Left forelimb (tissue), 1 donor: ENCODE results near the gene RHBDF2.
"Not testable (repeated sequence)": the region's sequence is repeated elsewhere in the genome, so short reads cannot be mapped to it uniquely, and the experiment has no call there.

Source experiments
- DNase-seq: peaks from one replicate; pipeline ENCODE4 v3.0.0-alpha.2; 2018; ENCODE audit warnings: low spot score

Gene RHBDF2

DNA sequence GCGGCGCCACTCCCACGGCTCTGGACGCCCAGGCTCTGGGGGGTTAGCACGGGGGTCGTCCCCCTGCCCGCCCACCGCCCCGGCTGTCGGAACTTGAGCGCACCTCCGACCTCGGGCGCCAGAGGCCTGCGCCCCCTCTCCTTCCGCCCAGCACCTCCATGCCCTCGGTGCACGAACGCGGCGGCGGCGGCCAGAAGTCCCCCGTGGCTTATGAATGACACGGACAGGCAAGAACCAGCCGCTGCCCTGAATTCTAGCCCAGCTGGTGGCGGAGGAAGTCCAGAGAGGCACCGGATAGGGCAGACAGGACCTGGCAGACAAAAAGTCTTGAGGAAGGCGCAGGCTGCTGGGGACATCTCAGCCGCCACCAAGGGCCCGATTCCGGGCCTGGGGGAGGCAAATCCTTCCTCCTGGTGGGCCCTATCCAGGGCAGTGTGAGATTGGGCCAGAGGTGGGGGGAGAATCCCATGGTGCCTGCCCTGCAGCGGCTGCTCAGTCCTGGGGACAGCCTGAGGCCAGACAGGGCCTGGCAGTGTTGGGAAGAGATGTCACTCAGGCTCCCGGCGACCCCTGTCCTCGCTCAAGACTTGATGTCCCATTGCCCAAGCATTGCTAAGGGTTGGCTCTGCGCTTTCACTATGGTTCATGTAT lies 37.2 kb upstream of the RHBDF2 start:
- DNase-seq = peak; percentile 63

DNA sequence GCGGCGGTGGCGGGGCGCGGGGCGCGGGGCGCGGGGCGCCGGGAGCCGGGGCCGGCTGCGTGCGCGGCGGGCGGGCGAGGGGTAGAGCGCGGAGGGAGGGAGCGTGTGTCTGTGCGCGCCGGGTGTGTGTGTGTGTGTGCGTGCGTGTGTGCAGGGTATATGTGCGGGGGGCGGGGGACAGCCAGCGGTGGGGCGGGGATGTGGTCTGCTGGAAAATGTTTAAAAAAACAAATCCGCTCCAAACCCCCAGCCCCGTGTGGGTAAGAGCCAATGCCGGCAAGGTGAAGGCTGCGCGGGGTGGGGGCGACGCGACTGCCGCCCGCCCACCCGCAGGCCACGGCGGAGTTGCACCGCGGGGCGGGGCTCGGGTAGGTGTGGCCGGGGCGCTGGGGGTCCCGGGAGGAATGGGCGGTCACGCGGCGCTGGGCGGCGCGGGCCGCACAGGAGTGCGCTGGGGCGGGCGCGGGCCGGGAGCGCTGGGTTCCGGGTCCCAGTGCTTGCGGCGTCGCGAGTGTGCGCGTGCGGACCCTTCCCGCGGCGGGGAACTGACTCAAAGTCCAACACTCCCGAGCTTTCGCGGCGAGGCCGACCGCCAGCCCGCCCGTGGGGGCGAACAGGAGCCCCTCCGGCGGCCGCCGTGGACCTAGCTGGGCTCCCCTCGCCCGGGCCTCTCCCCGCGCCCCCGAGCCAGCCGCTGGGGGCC lies 36.5 kb upstream of the RHBDF2 start, which contains the start of gene CYGB:
CYGB (minus strand) TSS at position 132 of the 703 bp plus-strand sequence. CDS start 167 bp downstream, outside the sequence.
- no peak for DNase-seq

DNA sequence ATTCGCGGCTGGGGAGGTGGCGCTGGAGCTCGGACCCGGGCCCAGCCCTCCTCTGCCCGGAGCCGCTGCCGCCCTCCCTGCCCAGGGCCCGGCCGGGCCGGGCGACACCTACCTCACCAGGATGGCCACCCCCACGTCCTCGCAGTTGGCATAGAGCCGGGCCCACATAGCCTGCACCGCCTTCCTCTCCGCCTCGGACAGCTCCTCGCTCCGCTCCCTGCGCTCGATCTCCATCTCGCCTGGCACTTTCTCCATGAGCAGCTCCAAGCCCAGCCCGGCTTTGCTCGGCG lies 36.0 kb upstream of the RHBDF2 start:
- DNase-seq = no peak

DNA sequence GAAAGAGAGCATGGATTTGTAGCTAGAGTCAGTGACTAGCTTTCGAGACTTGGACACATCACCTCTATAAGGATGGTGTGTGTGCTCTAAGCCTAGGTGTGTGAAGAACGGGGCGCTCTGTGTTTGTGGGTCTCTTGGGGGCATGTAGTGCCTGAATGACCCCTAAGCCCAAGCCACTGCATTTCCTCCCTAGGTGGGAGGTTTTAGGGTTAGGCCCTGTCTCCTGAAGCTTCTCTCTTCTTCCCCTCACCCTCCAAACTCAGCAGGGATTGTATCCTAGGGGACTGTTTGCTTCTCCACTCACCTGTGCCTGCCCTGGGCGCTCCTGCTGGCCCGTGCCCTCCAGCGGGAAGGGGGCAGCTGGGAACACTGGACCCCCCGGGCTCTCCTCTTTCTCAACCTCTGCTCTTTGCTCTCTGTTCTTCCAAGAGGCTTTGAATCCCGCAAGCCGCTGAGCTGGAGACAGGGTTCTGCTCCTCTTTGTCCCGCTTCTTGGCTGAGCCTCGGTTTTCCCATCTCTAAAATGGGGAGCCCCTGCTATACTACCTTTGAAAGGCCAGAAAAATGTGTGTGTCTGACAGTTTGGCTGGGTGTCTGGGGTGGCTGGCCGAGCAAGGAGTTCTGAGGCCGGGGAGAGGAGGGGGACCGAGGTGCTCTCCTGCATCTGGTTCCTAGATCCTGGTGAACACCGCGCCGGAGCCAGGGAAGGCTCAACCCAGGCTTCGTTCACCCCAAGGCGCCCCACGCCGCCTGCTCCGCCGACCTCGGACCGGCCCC lies 35.5 kb upstream of the RHBDF2 start:
- DNase-seq = no peak

DNA sequence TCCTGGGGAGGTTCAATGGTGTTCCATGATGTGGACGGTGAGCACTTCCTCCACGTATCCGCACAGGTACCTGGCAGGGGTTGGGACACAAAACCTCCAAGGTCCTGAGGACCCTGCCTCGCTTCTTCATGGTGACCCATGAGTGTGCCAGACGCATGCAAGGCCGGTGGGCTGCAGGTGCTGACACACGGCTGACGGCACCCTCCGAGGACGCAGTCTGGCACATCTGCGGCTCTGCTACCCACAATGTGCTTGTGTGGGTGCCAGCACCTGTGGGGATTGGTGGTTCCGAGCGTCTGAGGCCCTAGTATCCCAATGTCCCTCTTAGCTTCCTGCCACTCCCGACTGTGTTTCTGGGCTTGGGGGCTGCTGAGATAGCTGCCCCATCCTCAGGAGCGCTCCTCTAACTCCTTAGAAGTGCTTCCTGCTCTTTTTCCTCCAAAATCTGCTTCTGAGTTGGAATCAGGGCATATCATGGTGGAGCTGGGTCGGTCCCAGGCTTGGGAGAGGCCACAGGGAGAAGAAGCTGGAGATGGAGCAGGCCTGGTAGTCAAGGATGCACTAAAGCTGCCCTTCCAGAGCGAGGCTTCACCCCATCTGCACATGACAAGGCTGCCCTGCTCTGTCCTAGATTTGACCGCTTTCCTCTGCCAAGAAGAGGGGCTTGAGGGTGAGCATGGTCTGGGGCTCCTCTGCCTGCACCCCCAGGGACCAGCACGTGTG lies 34.7 kb upstream of the RHBDF2 start:
- no peak for DNase-seq

DNA sequence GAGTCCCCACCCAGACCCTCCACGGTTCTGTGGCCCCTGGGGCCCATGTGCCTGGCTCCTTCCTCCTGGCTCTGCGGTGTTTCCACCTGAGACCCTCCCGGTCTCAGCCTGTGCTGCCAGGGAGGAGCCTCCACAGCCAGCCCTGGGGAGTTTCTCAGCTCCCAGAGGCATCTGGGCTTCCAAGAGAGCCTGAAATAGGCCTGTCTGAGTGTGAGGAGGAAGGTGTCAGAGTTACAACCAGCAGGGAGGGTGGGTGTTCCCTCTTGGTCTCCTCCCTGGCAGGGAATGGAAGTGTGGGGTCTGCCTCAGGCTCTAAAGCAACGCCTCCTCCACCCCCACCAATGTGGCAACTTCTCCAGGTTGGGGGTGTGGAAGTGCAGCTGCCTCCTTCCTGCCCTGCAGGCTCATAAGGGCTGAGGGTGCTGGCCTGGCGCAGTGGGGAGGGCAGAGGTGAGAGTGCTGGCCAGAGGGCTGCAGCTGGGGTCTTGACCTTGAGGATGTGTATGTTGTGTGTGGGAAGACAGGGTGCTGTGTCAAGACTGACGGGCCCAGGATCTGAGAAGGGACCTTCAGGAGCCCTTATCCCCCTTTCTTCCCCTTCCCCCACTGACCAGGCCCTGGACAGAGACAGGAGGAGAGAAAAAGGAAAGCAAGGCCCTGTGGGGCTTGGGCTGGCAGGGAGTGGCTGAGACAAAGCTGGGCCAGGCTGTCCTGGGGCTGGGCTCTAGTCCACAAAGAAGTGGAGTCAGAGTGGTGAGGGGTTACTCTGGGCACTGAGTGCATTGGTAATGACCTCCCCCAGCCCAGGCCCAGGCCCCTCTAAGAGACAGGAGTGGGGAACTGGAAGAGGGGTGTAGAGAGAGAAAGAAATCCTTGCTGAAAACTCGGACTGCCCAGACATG lies 33.9 kb upstream of the RHBDF2 start:
- DNase-seq = no peak

DNA sequence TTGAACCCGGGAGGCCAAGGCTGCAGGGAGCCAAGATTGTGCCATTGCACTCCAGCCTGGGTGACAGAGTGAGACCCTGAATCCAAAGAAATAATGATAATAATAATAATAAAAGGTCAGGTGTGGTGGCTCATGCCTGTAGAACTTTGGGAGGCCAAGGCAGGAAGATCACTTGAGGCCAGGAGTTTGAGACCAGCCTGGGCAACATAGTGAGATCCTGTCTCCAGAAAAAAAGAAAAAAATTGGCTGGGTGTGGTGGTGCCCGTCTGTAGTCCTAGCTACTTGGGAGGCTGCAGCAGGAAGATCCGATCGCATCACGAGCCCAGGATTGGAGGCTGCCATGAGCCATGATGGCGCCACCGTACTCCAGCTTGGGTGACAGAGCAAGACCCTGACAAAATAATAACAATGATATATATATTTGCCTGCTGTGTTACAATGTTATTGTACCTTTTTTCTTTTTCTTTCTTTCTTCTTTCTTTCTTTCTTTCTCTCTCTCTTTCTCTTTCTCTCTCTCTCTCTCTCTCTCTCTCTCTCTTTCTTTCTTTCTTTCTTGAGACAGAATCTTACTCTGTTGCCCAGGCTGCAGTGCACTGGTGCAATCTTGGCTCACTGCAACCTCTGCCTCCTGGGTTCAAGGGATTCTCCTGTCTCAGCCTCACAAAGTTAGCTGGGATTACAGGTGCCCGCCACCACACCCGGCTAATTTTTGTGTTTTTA lies 32.6 kb upstream of the RHBDF2 start:
- DNase-seq = not testable (repeated sequence)

DNA sequence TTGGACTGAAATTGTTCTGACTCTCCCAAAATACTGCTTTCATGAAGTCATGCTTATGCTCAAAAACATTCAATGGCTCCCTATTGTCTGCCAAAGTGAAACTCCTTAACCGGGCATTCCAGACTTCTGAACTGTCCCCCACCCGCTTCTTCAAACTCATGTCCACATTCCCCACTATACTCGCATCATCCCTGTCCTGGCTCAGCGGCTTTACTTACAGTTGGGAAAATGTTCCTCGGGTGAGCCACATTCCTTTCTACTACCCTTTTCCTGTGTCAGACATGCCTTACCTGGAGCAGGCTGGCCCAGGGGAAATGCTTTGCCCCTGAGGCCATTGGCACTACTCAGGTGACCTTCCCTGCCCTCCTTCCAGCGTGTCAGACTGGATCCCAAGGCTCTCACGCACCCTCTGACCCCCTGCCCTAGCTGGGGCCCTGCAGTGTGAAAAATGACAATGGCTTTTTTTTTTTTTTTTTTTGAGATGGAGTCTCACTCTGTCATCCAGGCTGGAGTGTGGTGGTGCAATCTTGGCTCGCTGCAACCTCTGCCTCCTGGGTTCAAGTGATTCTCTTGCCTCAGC lies 30.9 kb upstream of the RHBDF2 start:
- DNase-seq = no peak

DNA sequence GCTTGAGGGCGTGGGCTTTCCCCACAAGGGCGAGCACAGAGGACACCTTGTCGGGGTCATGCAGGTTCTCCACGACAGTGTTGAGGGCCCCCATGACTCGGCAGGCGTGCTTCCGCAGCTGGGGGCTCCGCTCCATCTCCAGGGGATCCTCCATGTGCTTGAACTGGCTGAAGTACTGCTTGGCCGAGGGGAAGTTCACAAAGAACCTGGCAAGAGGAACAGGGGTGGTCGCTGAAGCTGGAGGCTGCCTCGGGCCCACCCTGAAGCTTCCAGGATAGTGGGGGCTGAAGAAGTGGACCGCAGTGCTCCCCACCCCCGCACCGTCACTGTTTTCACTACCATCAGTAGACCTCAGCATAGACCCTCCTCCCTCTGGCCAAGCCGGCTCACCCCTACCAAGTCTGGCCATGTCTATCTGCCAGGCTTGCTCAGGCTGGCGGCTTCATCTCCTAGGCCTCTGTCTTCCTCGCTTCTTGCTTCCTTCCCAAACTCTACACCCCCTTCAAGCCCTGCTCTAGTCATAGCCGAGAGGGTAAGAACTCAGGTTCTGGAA lies 30.3 kb upstream of the RHBDF2 start:
- DNase-seq = no peak

DNA sequence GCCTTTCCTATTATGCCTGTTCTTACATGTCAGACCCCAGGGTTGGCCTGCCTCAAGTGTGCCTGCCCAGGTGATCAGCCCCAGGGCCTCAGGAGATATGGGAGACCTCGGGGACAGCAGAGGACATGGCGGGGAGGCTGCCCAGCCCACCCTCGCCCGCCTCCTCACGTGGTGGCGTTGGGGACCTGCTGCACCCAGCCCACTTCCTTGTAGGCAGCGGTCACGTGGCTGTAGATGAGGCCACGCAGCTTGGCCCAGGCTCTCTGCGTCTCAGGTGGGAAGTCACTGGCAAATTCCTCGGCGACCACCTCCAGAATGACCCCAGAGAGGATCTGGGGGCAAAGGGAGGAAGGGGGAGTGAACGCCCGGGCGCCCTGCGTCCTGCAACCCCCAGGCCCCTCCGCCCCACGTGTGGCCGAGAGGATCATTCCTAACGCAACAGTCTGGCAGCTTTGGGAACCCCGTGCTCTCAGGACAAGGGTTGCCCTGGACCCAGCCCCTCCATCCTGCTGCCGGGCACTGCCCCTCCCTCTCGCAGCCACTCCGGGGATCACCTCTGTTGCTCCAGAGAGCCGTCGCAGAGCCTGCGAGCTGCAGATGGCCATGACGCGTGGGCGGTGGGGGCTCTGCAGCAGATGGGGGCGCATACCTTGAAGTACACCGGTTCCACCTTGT lies 29.7 kb upstream of the RHBDF2 start:
- no peak for DNase-seq

DNA sequence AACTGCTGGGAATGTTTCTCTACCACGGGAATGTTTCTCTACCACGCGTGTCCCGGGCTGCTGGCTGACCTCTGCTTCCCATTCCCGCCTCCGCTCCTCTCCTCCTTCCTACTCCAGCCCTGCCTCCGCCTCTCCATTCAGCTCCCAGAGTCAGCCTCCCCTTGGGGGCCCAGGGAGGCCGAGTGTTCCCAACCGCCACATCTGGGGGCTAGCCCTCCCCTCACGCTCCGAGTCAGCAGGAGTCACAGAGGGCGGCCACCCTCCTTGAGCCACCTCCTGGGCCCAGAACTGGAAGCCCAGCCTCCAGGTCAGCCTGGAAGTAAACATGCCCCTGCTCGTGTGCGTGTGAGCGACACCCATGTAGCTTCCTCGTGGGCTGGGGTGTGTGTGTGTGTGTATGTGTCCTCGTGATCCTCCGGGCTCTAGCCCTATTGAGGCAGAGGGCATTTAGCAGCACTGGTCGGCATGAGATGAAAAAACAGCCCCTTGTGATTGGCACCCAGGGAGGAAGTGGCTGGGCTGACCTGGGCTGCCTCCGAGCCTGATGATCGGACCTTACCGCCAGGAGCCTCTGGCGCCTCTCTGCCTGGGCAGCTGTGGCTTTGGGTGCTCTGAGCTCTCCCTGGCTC lies 29.0 kb upstream of the RHBDF2 start:
- no peak for DNase-seq

DNA sequence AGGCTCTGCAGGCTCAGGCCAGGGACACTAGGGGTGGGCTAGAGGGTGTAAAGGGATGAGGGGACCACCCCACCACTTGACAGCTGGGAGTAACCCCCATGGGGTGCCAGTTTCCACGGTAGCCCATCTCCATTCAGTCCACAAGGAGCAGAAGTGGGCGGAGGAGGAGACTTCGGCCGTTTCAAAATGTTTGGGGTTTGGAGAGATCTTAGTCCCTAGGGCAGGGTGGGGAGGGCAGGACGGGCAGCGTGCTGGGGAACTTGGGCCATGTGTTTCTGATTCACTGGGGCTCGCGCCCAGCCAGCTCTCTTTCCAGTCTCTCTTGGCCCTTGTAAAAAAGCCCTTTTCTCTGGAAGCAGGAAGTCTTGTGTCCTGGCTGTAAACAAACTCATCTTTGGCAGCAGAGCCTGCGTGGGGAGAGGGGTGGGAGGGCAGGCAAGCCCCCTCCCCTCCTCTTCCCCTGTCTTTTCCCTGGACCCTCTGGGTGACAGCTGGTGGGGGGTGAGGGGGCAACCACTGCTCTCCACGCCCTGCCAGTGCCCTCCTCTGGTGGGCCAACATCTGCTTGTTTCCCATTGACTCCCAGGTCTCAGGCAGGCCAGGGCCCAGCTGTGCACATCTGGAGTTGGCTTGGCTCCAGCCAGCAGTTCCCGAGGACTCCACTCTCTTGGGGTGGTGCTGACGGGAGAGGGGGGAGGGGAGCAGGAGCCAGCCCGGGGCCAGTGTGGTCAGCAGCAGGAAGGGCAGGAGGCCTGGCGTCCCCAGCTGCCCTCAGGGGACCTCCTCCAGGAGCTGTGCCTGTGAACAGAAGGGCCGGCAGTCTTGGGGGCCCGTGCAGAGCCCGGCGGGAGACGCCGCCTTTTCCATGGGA lies 28.2 kb upstream of the RHBDF2 start:
- peak; percentile 93 for DNase-seq

DNA sequence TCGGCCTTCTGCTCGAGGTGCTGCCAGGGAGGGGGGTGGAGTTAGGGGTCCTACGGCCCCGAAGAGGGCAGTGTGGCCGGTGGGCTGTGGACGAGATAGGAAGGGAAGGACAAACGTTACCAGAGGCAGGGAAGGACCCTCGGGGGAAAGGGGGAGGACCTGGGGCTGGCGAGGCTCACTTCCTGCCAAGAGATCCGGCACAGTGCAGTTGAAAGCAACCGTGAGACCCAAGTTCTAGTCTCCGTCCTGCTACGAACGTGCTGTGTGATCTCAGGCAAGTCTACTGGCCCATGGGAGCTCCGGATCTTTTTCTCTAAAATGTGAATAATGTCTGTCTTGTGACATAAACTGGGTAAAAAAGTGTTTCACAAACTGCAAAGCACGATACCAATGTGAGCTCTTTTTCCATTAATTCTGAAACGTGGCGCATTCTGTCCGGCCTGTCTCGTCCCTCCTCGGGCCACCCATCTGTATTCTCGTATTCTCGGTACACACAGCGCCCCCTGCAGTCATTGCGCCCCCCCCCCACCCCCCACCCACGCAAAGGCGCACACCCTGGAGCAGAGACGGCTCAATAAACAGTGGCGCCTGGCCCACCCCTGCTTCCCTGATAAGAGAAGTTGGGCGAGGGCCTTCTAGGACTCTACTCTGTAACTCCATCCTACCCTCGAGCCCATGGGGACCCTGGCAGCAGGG lies 27.5 kb upstream of the RHBDF2 start:
- no peak for DNase-seq

DNA sequence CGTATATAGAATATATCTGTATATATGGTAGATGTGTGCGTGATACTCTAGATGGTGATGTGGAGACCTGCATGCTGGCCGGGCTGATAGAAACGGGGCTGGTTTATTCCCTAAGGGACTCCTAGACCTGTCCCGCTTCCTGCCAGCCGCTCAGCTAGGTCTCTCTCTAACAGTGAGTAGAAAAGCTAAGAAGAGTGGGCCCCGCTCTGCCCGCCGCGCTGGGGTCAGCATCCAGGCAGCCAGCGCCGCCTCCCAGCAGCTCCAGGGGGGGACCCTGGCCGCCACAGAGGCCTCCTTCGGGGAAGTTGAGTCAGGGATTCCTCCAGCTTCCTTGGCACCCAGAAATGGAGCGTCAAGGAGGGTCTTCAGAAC lies 26.9 kb upstream of the RHBDF2 start:
- DNase-seq = no peak

DNA sequence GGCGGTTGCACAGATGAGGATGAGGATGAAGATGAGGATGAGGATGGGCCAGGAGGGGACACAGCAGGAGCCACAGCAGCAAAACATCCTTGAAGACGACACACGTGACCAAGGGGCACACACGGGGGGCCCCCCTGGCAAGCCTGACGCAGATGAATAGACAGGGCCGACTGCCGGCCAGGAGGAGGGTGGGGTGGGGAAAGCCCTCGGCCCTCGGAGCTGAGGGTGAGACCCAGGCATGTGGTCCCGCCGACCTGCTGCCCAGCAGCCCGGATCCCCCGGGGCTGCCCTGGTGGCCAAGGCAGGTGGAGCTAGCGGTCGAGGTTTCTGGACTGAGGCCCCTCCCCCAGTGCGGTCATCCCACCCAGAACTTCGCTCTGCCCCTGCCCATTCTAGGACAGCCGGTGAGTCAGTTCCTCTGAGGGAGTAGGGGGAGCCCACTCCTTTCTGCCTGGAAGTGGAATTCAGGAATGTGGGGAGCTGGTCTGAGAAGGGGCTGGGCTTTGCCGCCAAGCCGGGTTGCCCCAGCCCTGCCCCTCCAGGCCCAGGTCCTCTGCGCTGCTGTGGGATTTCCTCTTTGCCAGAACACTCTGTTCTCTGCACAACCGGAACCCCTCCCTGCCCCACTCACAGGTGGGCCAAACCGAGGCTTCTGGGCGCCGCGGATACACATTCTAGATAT lies 26.3 kb upstream of the RHBDF2 start:
- no peak for DNase-seq

DNA sequence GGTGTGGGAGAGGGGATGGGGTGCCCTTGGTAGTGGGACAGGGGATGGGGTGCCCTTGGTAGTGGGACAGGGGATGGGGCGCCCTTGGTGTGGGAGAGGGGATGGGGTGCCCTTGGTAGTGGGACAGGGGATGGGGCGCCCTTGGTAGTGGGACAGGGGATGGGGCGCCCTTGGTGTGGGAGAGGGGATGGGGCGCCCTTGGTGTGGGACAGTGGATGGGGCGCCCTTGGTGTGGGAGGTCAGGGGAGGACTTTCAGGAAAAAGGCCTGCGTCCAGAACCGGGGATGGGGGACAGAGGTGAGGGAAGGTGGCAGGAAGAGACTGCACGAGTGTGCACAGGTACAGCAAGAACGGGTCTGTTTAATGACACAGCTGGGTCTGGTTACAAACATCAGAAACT lies 25.8 kb upstream of the RHBDF2 start:
- DNase-seq = not testable (repeated sequence)

DNA sequence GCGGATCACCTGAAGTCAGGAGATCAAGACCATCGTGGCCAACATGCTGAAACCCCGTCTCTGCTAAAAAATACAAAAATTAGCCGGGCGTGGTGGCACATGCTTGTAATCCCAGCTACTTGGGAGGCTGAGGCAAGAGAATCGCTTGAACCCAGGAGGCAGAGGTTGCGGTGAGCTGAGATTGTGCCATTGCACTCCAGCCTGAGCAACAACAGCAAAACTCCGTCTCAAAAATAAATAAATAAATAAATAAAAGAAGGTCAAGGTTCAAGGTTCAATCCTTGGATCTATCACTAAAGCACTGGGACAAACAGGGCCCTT lies 24.2 kb upstream of the RHBDF2 start:
- not testable (repeated sequence) for DNase-seq
